ENCODE data around the gene PLPP3.

The PLPP3 gene

GRCh38 chr1:56517404-56518130 is 61.8 kb downstream of the PLPP3 start:
- DNase-seq: no peak

GRCh38 chr1:56516539-56517252 is 62.7 kb downstream of the PLPP3 start:
- DNase-seq: no peak

- no peak for DNase-seq
These were observed 63.3 kb downstream of the PLPP3 start for GRCh38 chr1:56515898-56516538.

- DNase-seq: no peak
These were observed 66.5 kb downstream of the PLPP3 start for GRCh38 chr1:56512724-56513494.

DNA sequence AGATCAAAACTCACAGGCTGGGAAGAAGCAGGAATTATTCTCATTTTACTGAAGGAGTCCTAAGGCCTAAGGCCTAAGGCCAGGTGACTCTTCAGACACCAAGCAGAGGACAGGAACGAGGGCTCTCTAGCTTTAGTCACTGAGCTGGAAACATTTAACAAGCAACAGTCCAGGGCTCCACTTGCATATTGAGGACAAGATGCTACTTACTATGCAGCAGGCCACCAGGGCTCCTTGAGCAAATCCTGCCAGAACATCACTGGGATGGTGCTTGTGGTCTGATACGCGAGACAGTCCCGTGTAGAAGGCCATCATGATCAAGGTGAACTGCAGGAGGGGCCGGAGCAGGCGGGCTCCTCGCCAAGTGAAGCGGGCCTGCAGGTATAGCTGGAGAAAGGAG is 67.6 kb downstream of the PLPP3 start:
- DNase-seq: no peak

GRCh38 chr1:56511364-56511763 is 68.0 kb downstream of the PLPP3 start:
- DNase-seq: no peak

GRCh38 chr1:56510642-56511021 is 68.7 kb downstream of the PLPP3 start:
- no peak for DNase-seq

DNA sequence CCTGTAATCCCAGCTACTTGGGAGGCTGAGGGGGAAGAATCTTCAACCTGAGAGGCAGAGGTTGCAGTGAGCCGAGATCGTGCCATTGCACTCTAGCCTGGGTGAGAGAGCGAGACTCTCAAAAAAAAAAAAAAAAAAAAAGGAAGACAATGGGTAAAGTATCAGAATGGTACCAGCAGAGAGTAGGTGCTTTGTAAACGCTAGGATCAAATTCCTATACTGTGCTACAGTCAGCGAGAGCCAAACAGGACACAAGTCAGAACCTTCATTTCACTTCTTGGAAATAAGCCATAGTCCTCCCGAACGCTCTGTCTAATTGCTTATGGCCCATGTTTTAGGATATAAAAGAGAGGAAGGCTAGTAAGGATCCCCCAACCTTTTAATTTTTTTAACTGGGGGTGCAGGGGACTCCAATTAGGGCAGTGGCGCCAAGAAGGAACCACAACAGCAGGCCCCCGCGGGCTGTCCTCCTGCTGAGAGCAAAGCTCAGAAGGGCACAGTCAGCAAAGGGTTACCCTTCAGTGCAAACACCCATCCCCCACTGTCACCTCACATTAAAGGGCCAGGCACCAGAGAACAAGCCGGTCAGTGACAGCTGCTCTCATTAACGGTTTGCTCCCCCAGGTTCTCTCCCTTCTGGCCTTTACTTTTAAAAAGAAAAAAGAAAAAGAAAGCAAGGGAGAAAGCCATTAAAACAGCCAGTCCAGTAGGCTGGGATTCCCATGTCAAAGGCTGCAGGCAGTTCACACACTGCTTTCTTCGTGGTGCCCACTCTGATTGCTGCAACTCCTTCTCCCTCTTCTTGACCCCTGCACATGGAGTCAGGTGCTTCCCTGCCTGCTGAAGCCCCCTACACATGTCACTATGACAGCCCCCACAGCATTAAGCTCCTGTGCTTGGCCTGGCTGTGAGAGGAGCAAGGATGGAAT is 69.4 kb downstream of the PLPP3 start:
- no peak for DNase-seq

DNA sequence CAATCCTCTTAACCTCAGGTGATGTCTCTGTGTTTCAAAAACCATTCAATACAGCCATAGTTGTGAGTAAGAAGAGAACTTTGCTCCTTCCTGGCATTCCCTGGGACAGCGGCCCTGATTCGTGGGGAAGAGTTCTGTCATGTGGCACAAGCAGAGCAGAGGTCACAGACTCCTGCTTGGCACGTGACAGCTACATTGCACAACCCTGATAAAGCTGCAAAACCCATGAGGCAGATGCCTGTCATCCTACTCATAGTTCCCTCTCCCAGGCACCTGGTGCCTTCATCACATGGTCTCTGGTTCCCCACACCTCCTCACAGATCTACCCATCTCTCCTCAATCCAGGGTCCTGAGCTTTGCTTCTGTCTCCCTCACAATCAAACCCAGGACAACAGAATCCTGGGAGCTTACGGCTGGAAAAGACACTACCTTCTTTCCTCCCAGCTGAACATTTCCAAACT is 70.8 kb downstream of the PLPP3 start:
- DNase-seq: no peak

- no peak for DNase-seq
These were observed 71.3 kb downstream of the PLPP3 start for GRCh38 chr1:56507925-56508522.

DNA sequence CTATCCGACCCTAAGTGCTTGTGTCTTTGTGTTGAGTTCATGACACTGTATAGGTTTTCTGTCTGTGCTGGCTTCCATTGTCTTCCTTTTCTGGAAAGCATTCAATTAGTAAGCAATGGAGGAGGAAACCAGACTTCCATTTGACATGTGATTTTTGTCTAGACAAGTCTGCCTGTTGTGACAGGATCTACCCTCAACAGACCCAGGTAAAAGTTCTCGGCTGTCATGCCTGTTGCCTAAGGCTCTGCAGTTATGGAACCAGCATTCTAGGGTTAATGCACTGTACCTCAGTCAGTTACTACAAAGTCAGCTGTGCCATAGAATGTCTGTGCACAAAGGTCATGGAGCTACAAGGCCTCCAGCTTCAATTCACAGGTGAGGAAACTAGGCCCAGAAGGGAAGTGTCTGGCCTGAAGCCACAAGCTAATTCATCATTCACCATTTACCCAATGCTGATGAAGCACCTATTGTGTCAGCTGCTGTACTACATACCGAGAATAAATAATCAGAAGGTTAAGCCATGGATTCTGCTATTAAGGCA is 72.3 kb downstream of the PLPP3 start:
- no peak for DNase-seq

DNA sequence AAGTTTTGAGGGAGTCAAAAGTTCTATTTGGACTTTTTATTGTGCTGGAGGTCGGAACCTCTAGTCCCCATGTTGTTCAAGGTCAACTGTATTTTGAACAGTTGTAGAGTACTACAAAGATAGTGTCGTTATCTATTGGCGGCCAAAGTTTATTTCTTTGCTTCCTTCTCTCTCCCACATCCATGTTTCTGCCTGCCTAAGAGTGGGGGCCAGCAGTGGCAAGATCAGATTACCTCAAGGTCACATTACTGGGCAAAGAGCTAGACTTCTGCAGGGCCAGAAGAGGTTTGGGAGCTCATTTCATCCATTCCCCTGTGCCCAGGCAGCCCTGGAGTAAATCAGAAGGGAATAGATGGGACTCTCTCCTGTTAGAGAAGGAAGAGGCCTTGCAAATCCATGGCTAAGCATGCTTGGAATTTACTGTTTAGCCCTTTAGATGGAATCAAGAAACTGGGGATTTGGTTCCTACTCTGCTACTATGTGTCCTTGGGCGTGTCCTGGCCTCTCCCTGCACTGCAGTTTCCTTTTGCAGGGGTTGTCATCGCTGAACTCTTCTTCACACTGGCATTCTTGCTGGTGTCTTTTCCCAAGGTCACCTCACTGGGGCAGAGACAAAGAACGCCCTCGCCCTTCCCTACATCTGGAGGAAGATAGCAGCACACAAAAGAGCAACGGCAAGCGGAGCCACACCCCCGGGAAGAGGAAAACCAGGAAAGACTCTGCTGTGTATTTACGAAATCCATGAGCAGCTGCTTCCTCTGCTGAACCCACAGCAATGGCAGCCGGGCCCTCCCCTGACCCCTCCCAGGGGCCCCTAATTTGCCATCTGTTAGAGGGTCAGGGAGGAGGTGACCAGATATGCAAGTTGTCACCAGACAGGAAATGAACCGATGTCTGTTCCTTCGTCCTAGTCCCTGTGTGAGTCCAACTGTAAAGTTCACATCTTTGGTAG is 73.3 kb downstream of the PLPP3 start:
- DNase-seq: no peak

DNA sequence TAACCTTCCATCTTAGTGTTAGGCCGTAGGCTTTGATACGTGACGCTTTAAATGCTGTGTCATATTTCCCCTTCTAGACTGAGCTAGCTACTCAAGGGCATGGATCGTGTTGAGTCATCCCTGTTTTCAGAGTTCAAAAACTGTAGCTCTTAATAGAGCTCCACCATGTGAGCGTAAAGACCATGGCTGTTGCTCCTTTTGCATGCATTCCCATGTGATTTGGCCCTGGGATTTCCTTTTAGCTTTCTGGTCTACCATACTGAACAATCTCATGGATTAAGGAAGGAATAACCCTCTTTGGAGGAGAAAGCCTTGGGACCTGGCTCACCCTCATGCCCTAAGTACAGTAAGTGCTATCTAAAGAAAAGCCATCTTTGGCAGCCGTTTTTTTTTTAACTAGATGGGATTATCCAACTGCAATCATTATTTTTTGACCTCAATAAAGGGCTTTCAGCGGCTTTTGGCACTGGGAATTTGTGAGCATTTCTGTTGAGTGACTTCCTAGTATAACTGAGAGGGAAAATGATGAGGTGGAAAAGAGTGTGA is 76.6 kb downstream of the PLPP3 start:
- DNase-seq: no peak

GRCh38 chr1:56501888-56502287 is 77.5 kb downstream of the PLPP3 start:
- no peak for DNase-seq

DNA sequence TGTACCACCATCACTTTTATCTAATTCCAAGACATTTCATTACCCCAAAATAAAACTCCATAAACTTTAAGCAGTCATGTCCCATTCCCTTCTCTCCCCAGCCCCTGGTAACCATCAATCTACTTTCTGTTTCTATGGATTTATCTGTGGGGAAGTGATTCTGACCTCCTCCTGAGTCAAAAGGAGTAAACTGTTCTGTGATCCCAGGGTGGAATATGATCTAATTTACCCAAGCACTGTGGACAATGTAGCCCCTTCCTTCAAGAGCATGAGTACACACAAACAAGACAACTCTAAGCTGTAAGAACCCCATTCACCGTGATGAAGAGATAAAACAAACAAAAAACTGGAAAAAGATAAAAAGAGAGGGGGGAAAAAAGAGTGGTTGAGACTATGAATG is 77.9 kb downstream of the PLPP3 start:
- DNase-seq: no peak

DNA sequence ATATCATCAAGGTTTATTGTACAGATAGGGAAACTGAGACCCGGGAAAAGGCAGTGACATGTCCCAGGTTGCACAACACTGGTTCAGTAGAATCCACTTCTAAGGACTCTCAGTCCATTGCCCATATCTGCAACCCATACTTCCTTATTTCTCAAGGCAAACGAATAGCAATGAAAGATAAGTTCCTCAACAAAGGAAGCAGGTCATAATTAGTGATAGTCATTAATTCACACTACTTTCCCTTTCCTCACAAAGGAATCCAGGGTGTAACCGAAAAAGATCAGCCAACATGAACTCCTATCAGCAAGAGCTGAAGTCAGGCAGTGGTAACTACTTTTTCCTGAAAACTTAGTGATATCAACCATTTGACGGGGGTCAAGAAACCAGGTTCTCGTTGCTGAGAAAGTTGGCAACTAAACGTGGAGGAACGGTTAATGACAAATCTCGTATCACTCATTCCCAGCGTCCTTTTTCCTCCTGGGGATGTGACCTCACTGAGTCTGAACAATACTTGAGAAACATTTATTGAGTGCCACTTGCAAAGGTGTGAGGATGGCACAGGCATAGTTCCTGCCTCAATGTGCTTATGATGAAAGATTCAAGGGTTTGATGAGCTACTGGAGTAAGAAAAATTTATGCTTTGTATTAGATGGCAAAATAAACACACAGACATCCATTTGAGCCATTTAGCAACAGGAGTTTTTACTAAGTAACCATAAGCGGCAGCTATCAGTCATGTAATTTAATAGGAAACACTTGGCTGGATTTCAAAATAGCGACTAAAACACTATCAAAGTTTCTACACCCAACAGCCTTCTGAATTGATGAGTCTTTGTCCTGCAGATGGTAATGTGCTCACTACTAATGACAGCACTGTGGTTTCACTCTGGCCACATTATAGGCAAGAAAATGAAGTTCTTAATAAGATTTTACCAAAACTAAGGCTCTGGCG is 82.3 kb downstream of the PLPP3 start:
- no peak for DNase-seq

DNA sequence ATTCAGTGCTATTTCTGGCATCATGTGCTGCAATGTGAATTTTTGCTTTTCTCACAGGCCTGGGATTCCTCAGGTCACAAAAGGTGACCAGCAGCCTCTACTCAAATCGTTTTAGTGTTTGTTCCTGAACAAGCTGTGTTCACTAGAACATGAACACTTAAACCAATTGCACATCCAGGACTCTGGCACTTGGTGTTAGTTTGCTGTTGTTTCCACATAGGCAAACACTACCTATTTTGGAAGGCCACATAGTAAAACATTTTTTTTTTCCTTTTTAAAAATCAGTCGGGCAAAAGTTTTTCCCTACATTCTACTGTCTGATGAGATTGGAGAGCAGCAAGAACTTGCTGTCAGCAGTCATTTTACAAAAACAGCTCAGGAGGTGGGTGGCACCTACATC is 83.2 kb downstream of the PLPP3 start:
- DNase-seq: no peak

DNA sequence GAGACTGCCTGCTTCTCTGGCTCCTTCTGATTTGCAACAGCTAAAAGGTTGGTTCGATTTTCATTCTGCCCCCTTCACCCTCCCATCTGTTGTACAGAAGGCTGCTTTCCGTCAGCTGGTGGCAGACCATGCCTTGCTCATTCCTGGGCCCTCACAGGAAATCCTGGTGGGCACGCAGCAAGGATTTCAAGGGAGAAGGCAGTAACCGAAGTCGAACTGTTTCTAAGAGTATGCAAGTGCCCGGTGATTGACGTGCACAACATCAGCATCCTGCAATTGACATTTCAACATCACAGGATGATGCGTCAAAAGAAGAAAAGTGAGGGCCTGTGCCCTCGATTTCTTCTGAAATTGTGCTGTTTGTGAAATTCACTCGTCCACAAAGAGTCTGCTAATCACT is 83.8 kb downstream of the PLPP3 start:
- no peak for DNase-seq

DNA sequence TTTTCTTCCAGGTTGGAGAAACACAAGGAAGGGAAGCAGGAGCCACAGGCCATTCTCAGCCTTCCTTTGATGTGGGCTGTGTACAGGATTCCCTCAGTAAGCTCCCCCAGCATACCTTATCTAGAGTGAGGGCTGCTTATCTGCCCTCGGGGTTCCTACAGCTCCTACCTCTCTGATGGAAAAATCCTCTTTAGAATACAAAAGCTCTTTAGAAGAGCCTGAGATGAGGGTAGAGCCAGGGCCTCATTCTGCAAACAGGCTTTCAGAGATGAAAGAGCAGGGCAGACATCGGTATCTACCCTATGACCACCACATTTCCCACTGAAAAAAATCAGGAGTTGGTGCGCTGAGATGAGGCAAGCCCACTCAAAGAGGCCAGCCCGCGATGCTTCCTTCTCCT is 85.1 kb downstream of the PLPP3 start:
- no peak for DNase-seq

Measured in stimulated activated CD4-positive, alpha-beta T cell treated with anti-CD3 and anti-CD28 coated beads, Interleukin-4, amount 100 ng/mL, for 24 hours (primary cell).